GM10266 (cell line): Measurements from ENCODE around the gene ARL10.

Source experiments
- DNase-seq: peaks from one replicate; pipeline ENCODE4 v3.0.0; 2012; ENCODE audit errors: extremely low spot score
- CTCF ChIP-seq: IDR thresholded peaks from 2 replicates; pipeline ENCODE4 v1.5.1; 2012; ENCODE audit warnings: mild to moderate bottlenecking, low read depth; ENCODE audit not compliant: control insufficient read depth, insufficient read depth; ENCODE audit errors: missing control alignments

The ARL10 gene

GRCh38 chr5:176415240-176415951, 50.1 kb downstream of the ARL10 start:
- DNase-seq = peak; percentile 59

GRCh38 chr5:176415952-176416924, 51.0 kb downstream of the ARL10 start, which contains the start of gene CLTB:
Gene CLTB, minus strand, starts transcription at chr5:176416539. Its CDS starts 176 bp downstream, at chr5:176416363.
- peak; percentile 98 for TF ChIP-seq CTCF
- peak; percentile 96 for DNase-seq

More at GRCh38 chr5:176415240-176415951, 50.1 kb downstream of the ARL10 start:
- no peak for TF ChIP-seq CTCF

GRCh38 chr5:176416965-176417364, 51.7 kb downstream of the ARL10 start:
- DNase-seq = no peak
- no peak for TF ChIP-seq CTCF

- no peak for DNase-seq
- no peak for TF ChIP-seq CTCF
Measured at GRCh38 chr5:176418251-176418650, 53.0 kb downstream of the ARL10 start.

GRCh38 chr5:176420086-176420485, 54.8 kb downstream of the ARL10 start:
- no peak for TF ChIP-seq CTCF
- DNase-seq = no peak

GRCh38 chr5:176420972-176421544, 55.8 kb downstream of the ARL10 start:
- DNase-seq = no peak
- no peak for TF ChIP-seq CTCF

- no peak for DNase-seq
- no peak for TF ChIP-seq CTCF
Measured at GRCh38 chr5:176424181-176424580, 58.9 kb downstream of the ARL10 start.
